ENCODE data around the gene DPP6. TPM values are rescaled to one million over a fixed set of nuclear protein-coding genes. Genes with fewer than 3 reads are reported as not detected.

DPP6 gene
- total and polyA plus RNA-seq, 11 donors, result 0.05 to 2.9 (median 0.11) TPM; not detected in 3

DNA sequence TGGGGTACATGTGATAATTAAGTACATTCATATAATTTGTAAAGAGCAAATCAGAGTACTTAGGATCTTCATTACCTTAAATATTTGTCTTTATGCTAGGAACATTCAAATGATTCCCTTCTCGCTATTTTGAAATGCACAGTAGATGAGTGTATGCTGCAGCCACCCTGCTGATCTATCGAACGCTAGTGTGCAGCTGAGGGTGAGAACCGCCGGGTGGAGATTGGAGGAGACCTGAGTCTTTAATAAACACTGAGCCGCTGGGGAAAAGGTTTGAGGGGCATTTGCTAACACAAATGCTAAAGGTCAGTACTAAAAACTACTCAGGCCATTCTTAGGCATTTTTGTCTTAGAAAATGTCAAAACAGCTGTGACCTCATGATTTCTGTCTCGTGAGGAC, 148.0 kb downstream of the DPP6 start:
- Histone ChIP-seq H3K36me3 (no peaks in the 10 kb centered on the region), H3K27me3 (peaks cover 0 to 4% (median 0%) of the 10 kb centered on the region in 9 donors), H3K4me1 (no peaks in the 10 kb centered on the region), H3K4me3 (no peak overlapping the region), H3K27ac (no peak overlapping the region), H3K9me3 (no peaks in the 10 kb centered on the region)
- DNase-seq (no peak), ATAC-seq (no peak)
- intact Hi-C loops (cut with DNase I), result no loop called here
- WGBS, 4 donors, result 64 to 77% (median 74%) methylated on average over 7 of the region's 7 CpGs
- TF ChIP-seq, protein P1, sequence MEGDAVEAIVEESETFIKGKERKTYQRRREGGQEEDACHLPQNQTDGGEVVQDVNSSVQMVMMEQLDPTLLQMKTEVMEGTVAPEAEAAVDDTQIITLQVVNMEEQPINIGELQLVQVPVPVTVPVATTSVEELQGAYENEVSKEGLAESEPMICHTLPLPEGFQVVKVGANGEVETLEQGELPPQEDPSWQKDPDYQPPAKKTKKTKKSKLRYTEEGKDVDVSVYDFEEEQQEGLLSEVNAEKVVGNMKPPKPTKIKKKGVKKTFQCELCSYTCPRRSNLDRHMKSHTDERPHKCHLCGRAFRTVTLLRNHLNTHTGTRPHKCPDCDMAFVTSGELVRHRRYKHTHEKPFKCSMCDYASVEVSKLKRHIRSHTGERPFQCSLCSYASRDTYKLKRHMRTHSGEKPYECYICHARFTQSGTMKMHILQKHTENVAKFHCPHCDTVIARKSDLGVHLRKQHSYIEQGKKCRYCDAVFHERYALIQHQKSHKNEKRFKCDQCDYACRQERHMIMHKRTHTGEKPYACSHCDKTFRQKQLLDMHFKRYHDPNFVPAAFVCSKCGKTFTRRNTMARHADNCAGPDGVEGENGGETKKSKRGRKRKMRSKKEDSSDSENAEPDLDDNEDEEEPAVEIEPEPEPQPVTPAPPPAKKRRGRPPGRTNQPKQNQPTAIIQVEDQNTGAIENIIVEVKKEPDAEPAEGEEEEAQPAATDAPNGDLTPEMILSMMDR (IDR thresholded peaks at IDR 0.05), result no peak
- no peak for TF ChIP-seq POLR2A (IDR thresholded peaks at IDR 0.05)

DNA sequence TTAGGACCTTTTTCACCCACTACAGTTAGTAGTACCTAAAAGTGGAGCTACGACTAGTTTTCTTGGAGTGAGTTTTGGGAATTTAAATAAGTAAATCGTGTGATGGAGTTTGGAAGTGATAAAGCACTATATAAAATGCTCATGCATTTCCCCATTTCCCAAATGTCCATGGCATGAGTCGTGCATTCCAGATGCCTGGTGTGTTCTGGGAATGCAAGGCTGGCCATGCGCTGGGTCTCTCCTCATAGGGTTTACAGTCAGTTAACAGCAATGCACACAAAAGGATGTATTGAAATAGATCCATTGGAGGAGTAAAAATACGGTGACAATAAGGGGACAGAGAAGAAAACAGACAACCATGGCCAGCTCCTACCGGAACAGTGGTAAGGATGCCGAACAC, 149.8 kb downstream of the DPP6 start:
- ATAC-seq (no peak), DNase-seq (no peak)
- H3K9me3 ChIP-seq, result no peaks in the 10 kb centered on the region
- no peaks in the 10 kb centered on the region for H3K27me3 ChIP-seq
- no peaks in the 10 kb centered on the region for H3K4me1 ChIP-seq
- intact Hi-C loops (cut with DNase I), result no loop called here
- no peak overlapping the region for H3K4me3 ChIP-seq
- TF ChIP-seq, protein P1 (IDR thresholded peaks at IDR 0.05), result no peak
- TF ChIP-seq POLR2A (IDR thresholded peaks at IDR 0.05), result no peak
- no peaks in the 10 kb centered on the region for H3K36me3 ChIP-seq
- H3K27ac ChIP-seq, result no peak overlapping the region
- WGBS, 4 donors, result 68 to 73% (median 72%) methylated on average over 7 of the region's 7 CpGs

DNA sequence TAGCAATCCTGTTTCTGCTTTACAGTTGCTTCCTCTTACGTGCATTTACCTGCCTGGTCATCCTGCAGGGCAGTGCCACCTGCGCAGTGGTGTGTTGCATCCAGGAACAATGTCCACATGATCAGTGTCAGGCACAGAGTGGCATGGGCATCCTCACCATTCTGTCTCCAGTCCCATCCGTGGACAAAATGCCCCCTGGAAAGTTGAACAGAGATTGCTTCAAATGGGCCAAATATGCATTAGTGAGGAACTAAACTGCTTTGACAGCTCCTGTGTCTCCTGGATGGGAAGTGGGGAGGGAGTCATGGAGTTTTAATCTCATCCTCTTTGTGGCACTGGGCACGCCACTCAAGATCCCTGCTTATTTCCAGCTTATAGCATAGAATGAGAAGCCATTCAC, 151.8 kb downstream of the DPP6 start:
- Histone ChIP-seq H3K27me3 (no peaks in the 10 kb centered on the region), H3K27ac (no peak overlapping the region), H3K36me3 (no peaks in the 10 kb centered on the region), H3K4me1 (no peaks in the 10 kb centered on the region), H3K9me3 (no peaks in the 10 kb centered on the region), H3K4me3 (no peak overlapping the region)
- no peak for DNase-seq
- intact Hi-C loops (cut with DNase I), result no loop called here
- ATAC-seq, result no peak
- 58 to 79% (median 76%) methylated on average over 4 of the region's 4 CpGs for WGBS, 4 donors
- TF ChIP-seq, protein P1 (IDR thresholded peaks at IDR 0.05), result no peak
- TF ChIP-seq POLR2A (IDR thresholded peaks at IDR 0.05), result no peak

DNA sequence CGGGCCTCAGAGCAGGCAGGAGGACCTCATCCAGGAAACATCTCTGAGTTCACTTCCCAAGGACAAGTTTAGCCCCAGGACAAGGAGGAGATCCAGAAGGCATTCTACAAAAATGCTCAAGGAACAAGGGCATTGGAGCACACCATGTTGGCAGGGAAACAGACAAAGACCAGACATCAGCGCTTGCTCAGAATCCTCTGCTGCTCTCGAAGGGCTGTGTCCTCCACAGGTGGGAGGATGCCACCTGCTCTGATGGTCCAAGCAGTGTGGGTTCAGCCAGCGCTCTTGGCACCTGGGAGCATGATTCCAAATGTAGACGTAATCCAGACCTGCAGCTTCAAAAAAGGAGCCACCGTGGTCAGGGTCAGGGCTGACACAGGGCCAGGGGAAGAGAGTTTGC, 160.7 kb downstream of the DPP6 start:
- ATAC-seq (no peak), DNase-seq (no peak)
- no peaks in the 10 kb centered on the region for H3K4me1 ChIP-seq
- TF ChIP-seq POLR2A (IDR thresholded peaks at IDR 0.05), result no peak
- TF ChIP-seq, protein P1 (IDR thresholded peaks at IDR 0.05), result no peak
- no peaks in the 10 kb centered on the region for H3K27me3 ChIP-seq
- H3K9me3 ChIP-seq, result no peaks in the 10 kb centered on the region
- WGBS, 4 donors, result 70 to 74% (median 71%) methylated on average over 6 of the region's 6 CpGs
- no peak overlapping the region for H3K4me3 ChIP-seq
- H3K36me3 ChIP-seq, result no peaks in the 10 kb centered on the region
- no peak overlapping the region for H3K27ac ChIP-seq
- intact Hi-C loops (cut with DNase I), result no loop called here

Data from heart left ventricle (tissue), 16 donors.